Measurements from ENCODE around the gene LRRC56. TPM values are rescaled to one million over a fixed set of nuclear protein-coding genes. Genes with fewer than 3 reads are reported as not detected.

LRRC56 gene
- total and polyA plus RNA-seq, 2 of the 13 experiments (the other 11 are each of a cell fraction or from before 2014, with no cell fraction given): 0.11 to 0.29 TPM

- TF ChIP-seq ZBTB49 (CRISPR knock-in tag; IDR thresholded peaks at IDR 0.05; ENCODE audit: borderline replicate concordance) (no peak), TEF (CRISPR knock-in tag; IDR thresholded peaks at IDR 0.05) (no peak), RBFOX2 (IDR thresholded peaks at IDR 0.05; ENCODE audit: low read depth, low read length) (peak; percentile 29; the same call in 1 of the 2 replicates), PTBP1 (IDR thresholded peaks at IDR 0.05; ENCODE audit: low read depth, low read length, poor library complexity, severe bottlenecking) (no peak)
Measured at GRCh38 chr11:502288-503178, 34.8 kb upstream of the LRRC56 start (continued).

GRCh38 chr11:503179-503981 lies 33.9 kb upstream of the LRRC56 start:
- ChIA-PET CTCF (ENCODE audit: low intra/inter-chr PET ratio, low total read pairs) (no interaction called here), POLR2A (no interaction called here)
- H4K20me1 ChIP-seq (ENCODE audit: insufficient read depth, low read length): no peaks in the 10 kb centered on the region
- no peak for ATAC-seq
- H3K9ac ChIP-seq (ENCODE audit: insufficient read depth, low read depth, low read length): no peak overlapping the region
- no TSS peak for BruUV-seq (replicated peaks)
- no peak for FAIRE-seq
- H3K4me3 ChIP-seq (replicated peaks in 1 of 3; ENCODE audit: insufficient read depth in 1 of 3, low read depth in 2 of 3, low read length in 3 of 3): no peak overlapping the region
- peaks cover 24 to 41% of the 10 kb centered on the region in 2 experiments for H3K36me3 ChIP-seq (replicated peaks in 1 of 2; ENCODE audit: control insufficient read depth in 1 of 2, insufficient read depth in 2 of 2, low read length in 2 of 2)
- peaks cover 21% of the 10 kb centered on the region for H3K4me1 ChIP-seq (ENCODE audit: insufficient read depth, low read length)
- no peak overlapping the region for H3K27ac ChIP-seq (ENCODE audit: extremely low read length, insufficient read depth, low read length)
- no peak overlapping the region for H2AFZ ChIP-seq (ENCODE audit: low read length)
- no peak for DNase-seq (ENCODE audit: low spot score)
- H3K27me3 ChIP-seq (ENCODE audit: control insufficient read depth in 1 of 2, insufficient read depth in 2 of 2, low read length in 2 of 2): no peaks in the 10 kb centered on the region
- in situ Hi-C loops (cut with HindIII; ENCODE audit: extremely low pct_ligation_motif_present, low pct_unique_long_range_greater_than_20kb): no loop called here
- H3K9me3 ChIP-seq (ENCODE audit: low read length): no peaks in the 10 kb centered on the region
- WGBS (ENCODE audit: low lambda C conversion rate): 97% methylated on average over 17 of the region's 24 CpGs
- H3K4me2 ChIP-seq (ENCODE audit: low read depth, low read length): no peak overlapping the region
- intact Hi-C loops (cut with micrococcal nuclease; ENCODE audit: unreplicated experiment): no loop called here
- peaks cover 28% of the 10 kb centered on the region for H3K79me2 ChIP-seq (ENCODE audit: insufficient read depth, low read length)
- TF ChIP-seq ZNF280B (CRISPR knock-in tag; IDR thresholded peaks at IDR 0.05; ENCODE audit: borderline replicate concordance) (no peak), HHEX (CRISPR knock-in tag; IDR thresholded peaks at IDR 0.05) (no peak), AGO2 (optimal IDR thresholded peaks at IDR 0.05; ENCODE audit: low read depth, low read length) (peak; percentile 25), PREB (CRISPR knock-in tag; IDR thresholded peaks at IDR 0.05) (no peak), HES4 (CRISPR knock-in tag; IDR thresholded peaks at IDR 0.05; ENCODE audit: borderline replicate concordance) (no peak), ZNF124 (CRISPR knock-in tag; IDR thresholded peaks at IDR 0.05) (no peak)
